Fibroblast of mammary gland (primary cell): Measurements from ENCODE around the gene WNT11.

Experiments used
- DNase-seq: peaks from one replicate; pipeline ENCODE4 v3.0.0-alpha.2; 2010; ENCODE audit warnings: low read depth
- H3K4me3 ChIP-seq: 2 replicates; pipeline ENCODE4 v1.5.1; 2011; ENCODE audit warnings: low read depth, mild to moderate bottlenecking, low read length, moderate library complexity; ENCODE audit not compliant: control insufficient read depth
- TF ChIP-seq, protein P1 (sequence below): conservative IDR thresholded peaks from 2 replicates; pipeline ENCODE4 v1.5.1; 2011; ENCODE audit warnings: low read depth, low read length, inconsistent platforms; ENCODE audit not compliant: control insufficient read depth, insufficient read depth

WNT11 gene

DNA sequence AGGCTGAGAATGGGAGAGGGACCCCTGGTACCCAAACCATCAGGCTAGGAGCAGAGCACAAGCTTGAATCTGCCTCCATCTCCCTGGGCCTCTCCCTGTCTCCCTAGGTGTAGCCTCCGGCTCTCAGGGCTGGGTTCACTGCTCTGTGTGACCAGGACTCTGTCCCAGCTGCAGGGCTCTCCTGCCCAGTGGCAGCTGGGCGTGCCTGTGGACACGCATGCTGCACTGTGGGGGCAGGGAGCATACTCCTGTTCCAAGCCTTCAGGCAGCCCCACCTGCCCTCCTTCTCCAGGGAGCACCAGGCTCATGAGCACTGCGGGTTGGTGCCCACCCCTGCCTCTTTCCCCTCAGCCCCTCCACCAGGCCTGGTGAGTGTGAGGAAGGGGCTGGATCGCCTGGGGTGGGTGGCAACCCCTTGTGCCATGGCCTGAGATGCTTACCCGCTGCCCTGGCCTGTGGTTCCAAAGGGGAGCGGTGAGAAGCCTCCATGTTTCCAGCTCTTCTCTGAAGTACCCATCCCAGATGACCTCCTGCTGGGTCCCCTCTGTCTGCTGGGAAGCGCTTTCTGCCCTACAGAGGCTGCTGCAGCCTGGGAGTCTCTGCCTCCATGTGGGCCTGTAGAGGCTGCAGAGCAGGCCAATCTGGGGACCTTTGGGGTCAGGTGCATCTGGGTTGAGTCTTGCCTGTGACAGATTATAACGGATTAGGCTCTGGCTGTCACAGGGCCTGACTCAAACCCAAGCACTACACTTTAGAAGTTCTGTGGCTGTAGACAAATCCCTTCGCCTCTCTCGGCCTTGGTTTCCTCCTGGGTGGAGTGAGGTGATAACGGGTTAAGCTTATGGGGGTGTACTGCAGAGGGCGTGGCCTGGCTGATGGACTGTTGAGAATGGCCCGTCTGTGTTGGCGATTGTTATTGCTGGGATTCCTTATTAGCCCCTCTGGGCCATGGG lies 43.7 kb downstream of the WNT11 start:
- DNase-seq, result no peak

DNA sequence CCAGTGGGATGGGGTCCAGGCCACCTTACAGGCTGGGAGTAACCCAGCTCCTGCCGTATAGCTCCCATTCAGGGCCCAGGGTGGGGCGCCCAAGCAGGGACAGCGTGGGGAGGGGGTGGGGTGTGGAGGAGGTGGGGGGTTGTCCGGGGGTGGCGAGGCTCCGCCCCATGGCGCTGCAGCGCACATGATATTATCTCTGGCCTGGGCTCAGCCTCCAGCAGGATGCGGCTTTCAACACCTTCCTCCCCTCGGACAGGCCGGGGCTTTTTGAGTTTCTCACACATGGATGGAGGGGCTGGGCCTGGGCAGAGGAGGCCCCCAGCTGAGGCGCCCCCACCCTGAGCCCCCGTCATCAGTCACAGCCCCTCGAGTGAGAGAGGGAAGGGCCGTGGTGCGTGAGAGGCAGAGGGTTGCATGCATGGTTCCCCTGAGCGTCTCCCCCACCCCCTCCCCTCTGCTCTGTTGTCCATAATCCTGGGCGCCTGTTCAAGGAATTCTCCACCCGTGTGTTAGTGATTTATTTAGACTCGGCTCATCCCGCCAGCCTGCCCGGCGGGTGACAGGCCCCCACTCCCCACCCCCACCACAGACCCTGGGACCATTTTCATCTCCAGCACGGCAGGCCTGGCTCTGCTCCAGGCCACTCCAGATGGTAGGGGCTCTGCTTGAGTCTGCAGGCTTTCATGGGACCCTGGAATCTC lies 44.9 kb downstream of the WNT11 start:
- no peak overlapping the region for H3K4me3 ChIP-seq
- TF ChIP-seq, protein P1, sequence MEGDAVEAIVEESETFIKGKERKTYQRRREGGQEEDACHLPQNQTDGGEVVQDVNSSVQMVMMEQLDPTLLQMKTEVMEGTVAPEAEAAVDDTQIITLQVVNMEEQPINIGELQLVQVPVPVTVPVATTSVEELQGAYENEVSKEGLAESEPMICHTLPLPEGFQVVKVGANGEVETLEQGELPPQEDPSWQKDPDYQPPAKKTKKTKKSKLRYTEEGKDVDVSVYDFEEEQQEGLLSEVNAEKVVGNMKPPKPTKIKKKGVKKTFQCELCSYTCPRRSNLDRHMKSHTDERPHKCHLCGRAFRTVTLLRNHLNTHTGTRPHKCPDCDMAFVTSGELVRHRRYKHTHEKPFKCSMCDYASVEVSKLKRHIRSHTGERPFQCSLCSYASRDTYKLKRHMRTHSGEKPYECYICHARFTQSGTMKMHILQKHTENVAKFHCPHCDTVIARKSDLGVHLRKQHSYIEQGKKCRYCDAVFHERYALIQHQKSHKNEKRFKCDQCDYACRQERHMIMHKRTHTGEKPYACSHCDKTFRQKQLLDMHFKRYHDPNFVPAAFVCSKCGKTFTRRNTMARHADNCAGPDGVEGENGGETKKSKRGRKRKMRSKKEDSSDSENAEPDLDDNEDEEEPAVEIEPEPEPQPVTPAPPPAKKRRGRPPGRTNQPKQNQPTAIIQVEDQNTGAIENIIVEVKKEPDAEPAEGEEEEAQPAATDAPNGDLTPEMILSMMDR, result no peak
- peak; percentile 30 for DNase-seq

More for the DNA sequence above, 43.7 kb downstream of the WNT11 start:
- TF ChIP-seq, protein P1, result no peak
- no peak overlapping the region for H3K4me3 ChIP-seq

- H3K4me3 ChIP-seq, result no peak overlapping the region
- TF ChIP-seq, protein P1, result no peak
- DNase-seq, result no peak
These were observed 45.4 kb downstream of the WNT11 start for GRCh38 chr11:76160856-76161255.

- no peak overlapping the region for H3K4me3 ChIP-seq
- DNase-seq, result no peak
- TF ChIP-seq, protein P1, result no peak
These were observed 46.2 kb downstream of the WNT11 start for GRCh38 chr11:76159983-76160661.

- no peak for DNase-seq
- no peak overlapping the region for H3K4me3 ChIP-seq
- TF ChIP-seq, protein P1, result no peak
These were observed 46.9 kb downstream of the WNT11 start for GRCh38 chr11:76159303-76159937.
